Hepatocyte (in vitro differentiated cells): ENCODE data around the gene NUDT15. TPM values are rescaled to one million over a fixed set of nuclear protein-coding genes. Genes with fewer than 3 reads are reported as not detected.
"Not testable (repeated sequence)": the region's sequence is repeated elsewhere in the genome, so short reads cannot be mapped to it uniquely, and the experiment has no call there.

ENCODE experiments used
- DNase-seq: peaks from one replicate; pipeline ENCODE4 v3.0.0-alpha.2; 2016; ENCODE audit warnings: low spot score
- H2AFZ ChIP-seq: fragments of 200-600 bp; sonication (generic); 2 replicates; pipeline ENCODE4 v1.6.0; 2016; ENCODE audit warnings: antibody characterized with exemption, mild to moderate bottlenecking
- H3K27ac ChIP-seq: fragments of 200-600 bp; sonication (generic); 2 replicates; pipeline ENCODE4 v1.5.1; 2016; ENCODE audit warnings: mild to moderate bottlenecking
- H3K27me3 ChIP-seq: fragments of 200-600 bp; sonication (generic); 2 replicates; pipeline ENCODE4 v1.6.1; 2016
- H3K36me3 ChIP-seq: fragments of 200-600 bp; sonication (generic); replicated peaks from 2 replicates; pipeline ENCODE4 v1.5.1; 2016; ENCODE audit warnings: low read depth; ENCODE audit not compliant: insufficient read depth
- H3K4me1 ChIP-seq: fragments of 200-600 bp; sonication (generic); 2 replicates; pipeline ENCODE4 v1.5.1; 2016; ENCODE audit warnings: mild to moderate bottlenecking, moderate library complexity; ENCODE audit not compliant: insufficient read depth
- H3K4me2 ChIP-seq: fragments of 200-600 bp; sonication (generic); 2 replicates; pipeline ENCODE4 v1.6.0; 2016
- H3K4me3 ChIP-seq: fragments of 200-600 bp; sonication (generic); 2 replicates; pipeline ENCODE4 v1.5.1; 2016; ENCODE audit warnings: mild to moderate bottlenecking
- H3K79me2 ChIP-seq: fragments of 200-600 bp; sonication (generic); 2 replicates; pipeline ENCODE4 v1.6.0; 2017; ENCODE audit warnings: mild to moderate bottlenecking
- H3K9me2 ChIP-seq: fragments of 200-600 bp; sonication (generic); replicated peaks from 2 replicates; pipeline ENCODE4 v1.6.0; 2017; ENCODE audit warnings: mild to moderate bottlenecking; ENCODE audit not compliant: insufficient read depth
- H3K9me3 ChIP-seq: fragments of 200-600 bp; sonication (generic); 2 replicates; pipeline ENCODE4 v1.5.1; 2016; ENCODE audit warnings: low read depth, mild to moderate bottlenecking
- H4K20me1 ChIP-seq: fragments of 200-600 bp; sonication (generic); 2 replicates; pipeline ENCODE4 v1.6.0; 2016; ENCODE audit warnings: mild to moderate bottlenecking; ENCODE audit not compliant: insufficient read depth, poor library complexity, severe bottlenecking
- EZH2 ChIP-seq: fragments of 200-600 bp; sonication (generic); IDR thresholded peaks from 2 replicates; pipeline ENCODE4 v1.6.1; 2016; ENCODE audit warnings: antibody characterized with exemption, mild to moderate bottlenecking, borderline replicate concordance
- EZH2phosphoT487 ChIP-seq: fragments of 200-600 bp; sonication (generic); IDR thresholded peaks from one replicate; pipeline ENCODE4 v1.6.1; 2018; ENCODE audit warnings: antibody characterized with exemption, mild to moderate bottlenecking, low read depth, moderate library complexity; ENCODE audit not compliant: unreplicated experiment, severe bottlenecking
- WGBS: methylation state at CpG from one replicate; pipeline ENCODE4 v1.1.6; 2016; ENCODE audit warnings: low lambda C conversion rate; ENCODE audit errors: missing lambda C conversion rate; 5-methylcytosine and 5-hydroxymethylcytosine counted together
- polyA plus RNA-seq: library from polyadenylated mRNA; unstranded; fragments of >200 nt; fragmentation: Nextera tagmentation; extraction: Ambion mirVana; gene quantifications from 2 replicates; pipeline ENCODE4 v1.2.1, GENCODE V29; 2016
- total RNA-seq: library from RNA; depleted of rRNA; stranded (reverse); fragments of >200 nt; gene quantifications from 2 replicates; pipeline ENCODE4 v1.2.3, GENCODE V29; 2014
- TF ChIP-seq, protein P1 (sequence below): fragments of 200-600 bp; sonication (generic); IDR thresholded peaks from 2 replicates; pipeline ENCODE4 v1.5.1; 2016; ENCODE audit warnings: antibody characterized with exemption, mild to moderate bottlenecking; ENCODE audit not compliant: poor library complexity

The NUDT15 gene
- total and polyA plus RNA-seq, 2 experiments from 2014 or later = 16.8 to 17.7 TPM

DNA sequence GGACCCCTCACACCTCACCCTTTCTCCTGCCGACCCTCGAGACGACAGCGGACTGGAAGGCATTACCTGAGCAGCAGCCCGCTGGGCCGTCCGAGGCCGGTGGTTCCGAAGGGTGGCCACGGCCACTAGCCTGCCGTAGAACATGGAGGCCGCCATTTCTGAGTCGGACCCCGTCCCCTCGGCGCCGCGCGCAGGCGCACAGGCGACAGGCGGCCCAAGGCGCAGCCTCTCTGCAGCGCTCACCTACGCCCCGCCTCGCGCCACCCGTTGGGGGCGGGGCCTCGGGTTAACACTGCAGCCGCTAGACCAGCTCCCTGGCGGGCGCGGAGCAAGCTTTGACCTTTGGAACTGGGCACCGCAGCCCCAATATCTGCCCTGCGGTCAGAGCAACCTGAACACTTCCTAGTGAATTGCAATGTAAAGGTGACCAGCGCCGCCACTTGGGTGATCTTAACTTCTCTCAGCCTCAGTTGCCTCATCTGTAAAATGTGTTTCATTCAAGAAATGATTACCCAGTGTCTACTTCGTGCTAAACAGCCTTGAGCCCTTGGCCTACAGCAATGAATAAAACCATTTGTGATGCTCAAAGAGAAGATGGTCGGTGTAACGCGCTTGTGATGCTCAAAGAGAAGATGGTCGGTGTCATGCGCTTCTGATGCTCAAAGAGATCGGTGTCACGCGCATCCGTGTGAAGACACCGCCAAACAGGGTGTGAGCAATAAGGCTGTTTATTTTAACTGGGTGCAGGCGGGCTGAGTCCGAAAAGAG, 36.2 kb upstream of the NUDT15 start, which contains the start of gene SUCLA2:
TSS of gene SUCLA2 (minus strand) at position 160 of the 768 bp plus-strand sequence. CDS start at position 156, 4 bp downstream.
- Histone ChIP-seq H3K4me2 (peak within 1 kb of the TSS; percentile 84), H3K4me1 (peaks cover 5% of the 10 kb centered on the region), H3K4me3 (peak within 1 kb of the TSS; percentile 91), H3K27ac (peak within 1 kb of the TSS; percentile 82), H3K36me3 (no peaks in the 10 kb centered on the region), H4K20me1 (no peaks in the 10 kb centered on the region), H3K9me2 (no peaks in the 10 kb centered on the region), H3K79me2 (peaks cover 47% of the 10 kb centered on the region), H3K27me3 (no peaks in the 10 kb centered on the region), H3K9me3 (no peaks in the 10 kb centered on the region), H2AFZ (peak within 1 kb of the TSS; percentile 89)
- TF ChIP-seq, protein P1, sequence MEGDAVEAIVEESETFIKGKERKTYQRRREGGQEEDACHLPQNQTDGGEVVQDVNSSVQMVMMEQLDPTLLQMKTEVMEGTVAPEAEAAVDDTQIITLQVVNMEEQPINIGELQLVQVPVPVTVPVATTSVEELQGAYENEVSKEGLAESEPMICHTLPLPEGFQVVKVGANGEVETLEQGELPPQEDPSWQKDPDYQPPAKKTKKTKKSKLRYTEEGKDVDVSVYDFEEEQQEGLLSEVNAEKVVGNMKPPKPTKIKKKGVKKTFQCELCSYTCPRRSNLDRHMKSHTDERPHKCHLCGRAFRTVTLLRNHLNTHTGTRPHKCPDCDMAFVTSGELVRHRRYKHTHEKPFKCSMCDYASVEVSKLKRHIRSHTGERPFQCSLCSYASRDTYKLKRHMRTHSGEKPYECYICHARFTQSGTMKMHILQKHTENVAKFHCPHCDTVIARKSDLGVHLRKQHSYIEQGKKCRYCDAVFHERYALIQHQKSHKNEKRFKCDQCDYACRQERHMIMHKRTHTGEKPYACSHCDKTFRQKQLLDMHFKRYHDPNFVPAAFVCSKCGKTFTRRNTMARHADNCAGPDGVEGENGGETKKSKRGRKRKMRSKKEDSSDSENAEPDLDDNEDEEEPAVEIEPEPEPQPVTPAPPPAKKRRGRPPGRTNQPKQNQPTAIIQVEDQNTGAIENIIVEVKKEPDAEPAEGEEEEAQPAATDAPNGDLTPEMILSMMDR = peak; percentile 9
- no peak for TF ChIP-seq EZH2phosphoT487
- peak; percentile 98 for DNase-seq
- WGBS = 3% methylated on average over 49 of the region's 52 CpGs

DNA sequence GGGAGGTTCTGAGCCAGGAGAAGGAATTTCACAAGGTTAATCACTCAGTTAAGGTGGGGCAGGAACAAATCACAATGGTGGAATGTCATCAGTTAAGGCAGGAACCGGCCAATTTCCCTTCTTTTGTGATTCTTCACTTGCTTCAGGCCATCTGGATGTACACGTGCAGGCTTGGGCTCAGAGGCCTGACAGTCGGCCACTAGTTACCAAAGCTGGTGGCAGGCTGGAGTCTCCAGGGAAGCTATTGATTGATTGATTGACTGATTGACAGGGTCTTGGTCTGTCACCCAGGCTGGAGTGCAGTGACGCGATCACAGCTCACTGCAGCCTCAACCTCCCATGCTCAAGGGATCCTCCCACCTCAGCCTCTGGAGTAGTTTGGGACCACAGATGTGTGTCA, 35.5 kb upstream of the NUDT15 start:
- not testable (repeated sequence) for H3K36me3 ChIP-seq, H3K9me3 ChIP-seq, H3K4me3 ChIP-seq, H3K27me3 ChIP-seq, H3K9me2 ChIP-seq, H3K4me1 ChIP-seq, H4K20me1 ChIP-seq
- WGBS = 40% methylated on average over 5 of the region's 5 CpGs
- Histone ChIP-seq H2AFZ (peak overlapping the region; percentile 89), H3K4me2 (peak overlapping the region; percentile 84), H3K79me2 (peaks cover 40% of the 10 kb centered on the region), H3K27ac (peak overlapping the region; percentile 72)
- DNase-seq = peak; percentile 5

DNA sequence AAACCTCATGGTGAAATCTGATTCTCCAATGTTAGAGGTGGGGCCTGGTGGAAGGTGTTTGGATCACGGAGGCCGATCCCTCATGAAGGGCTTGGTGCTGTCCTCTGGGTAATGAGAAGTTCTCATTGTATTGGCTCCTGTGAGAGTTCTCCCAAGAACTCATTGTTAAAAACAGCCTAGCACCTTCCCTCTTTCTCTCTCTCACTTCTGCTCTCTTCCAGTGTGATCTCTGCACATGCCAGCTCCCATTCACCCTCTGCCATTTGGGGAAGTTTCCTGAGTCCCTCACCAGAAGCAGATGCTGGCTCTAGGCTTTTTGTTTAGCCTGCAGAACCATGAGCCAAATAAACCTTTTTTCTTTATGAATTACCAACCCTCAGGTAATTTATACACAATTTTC, 33.3 kb upstream of the NUDT15 start:
- TF ChIP-seq, protein P1 = no peak
- TF ChIP-seq EZH2 (no peak), EZH2phosphoT487 (no peak)
- 83% methylated on average over 2 of the region's 2 CpGs for WGBS

DNA sequence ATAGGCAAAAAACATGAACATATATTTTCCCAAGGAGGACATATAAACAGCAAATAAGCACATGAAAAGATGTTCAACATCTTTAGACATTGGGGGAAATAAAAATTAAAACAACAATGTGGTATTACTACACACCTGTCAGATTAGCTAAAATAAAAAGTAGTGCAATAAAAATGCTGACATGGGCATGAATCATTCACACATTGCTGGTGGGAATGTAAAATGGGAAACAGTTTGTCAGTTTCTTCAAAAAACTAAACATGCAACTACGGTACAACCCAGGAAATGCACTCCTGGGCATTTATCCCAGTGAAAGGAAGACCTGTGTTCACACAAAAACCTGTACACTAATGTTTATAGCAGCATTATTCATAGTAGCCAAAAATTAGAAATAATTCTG, 31.1 kb upstream of the NUDT15 start:
- Histone ChIP-seq H3K4me2 (no peak overlapping the region), H3K27me3 (no peaks in the 10 kb centered on the region), H3K4me1 (no peaks in the 10 kb centered on the region), H3K9me3 (no peaks in the 10 kb centered on the region), H3K4me3 (no peak overlapping the region), H2AFZ (no peak overlapping the region), H3K27ac (no peak overlapping the region), H4K20me1 (no peaks in the 10 kb centered on the region), H3K36me3 (no peaks in the 10 kb centered on the region), H3K9me2 (no peaks in the 10 kb centered on the region), H3K79me2 (no peaks in the 10 kb centered on the region)
- no peak for DNase-seq
- no peak for TF ChIP-seq EZH2
- TF ChIP-seq EZH2phosphoT487 = no peak
- TF ChIP-seq, protein P1 = no peak
- WGBS = 86% methylated on average over 1 of the region's 1 CpG

More for the DNA sequence above, 33.3 kb upstream of the NUDT15 start:
- no peaks in the 10 kb centered on the region for H3K9me2 ChIP-seq
- H3K27me3 ChIP-seq = no peaks in the 10 kb centered on the region
- no peak overlapping the region for H3K4me3 ChIP-seq
- peaks cover 5% of the 10 kb centered on the region for H3K4me1 ChIP-seq
- H3K79me2 ChIP-seq = peaks cover 18% of the 10 kb centered on the region
- no peak overlapping the region for H3K27ac ChIP-seq
- no peaks in the 10 kb centered on the region for H4K20me1 ChIP-seq
- H3K4me2 ChIP-seq = no peak overlapping the region
- no peaks in the 10 kb centered on the region for H3K9me3 ChIP-seq
- no peak for DNase-seq
- no peaks in the 10 kb centered on the region for H3K36me3 ChIP-seq
- H2AFZ ChIP-seq = no peak overlapping the region
